ENCODE results near the gene MYO15B.

MYO15B gene

DNA sequence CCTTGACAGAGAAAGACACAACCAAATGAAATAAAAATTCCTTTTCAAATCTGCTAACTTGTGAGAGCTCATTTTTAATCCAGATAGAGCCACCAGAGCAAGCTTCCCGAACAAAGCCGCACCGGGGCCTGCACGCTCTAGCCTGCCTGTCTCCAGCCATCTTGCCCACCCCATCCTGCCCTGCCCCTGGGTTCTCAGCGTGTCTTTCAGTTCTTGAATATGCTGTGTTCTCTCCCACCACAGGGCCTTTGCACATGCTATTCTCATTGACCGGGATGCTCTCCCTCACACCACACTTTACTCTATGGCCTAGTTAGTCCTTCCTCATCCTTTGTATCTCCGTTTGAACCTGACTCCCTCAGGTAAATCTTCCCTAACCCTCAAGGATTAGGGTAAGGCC, 60.3 kb downstream of the MYO15B start:
- H3K36me3 ChIP-seq (ENCODE audit: insufficient read depth, low read length): peaks cover 4% of the 10 kb centered on the region; the same call in 1 of the 2 replicates
- TF ChIP-seq EZH2phosphoT487 (IDR thresholded peaks at IDR 0.05; ENCODE audit: borderline replicate concordance): no peak
- TF ChIP-seq, protein P1, sequence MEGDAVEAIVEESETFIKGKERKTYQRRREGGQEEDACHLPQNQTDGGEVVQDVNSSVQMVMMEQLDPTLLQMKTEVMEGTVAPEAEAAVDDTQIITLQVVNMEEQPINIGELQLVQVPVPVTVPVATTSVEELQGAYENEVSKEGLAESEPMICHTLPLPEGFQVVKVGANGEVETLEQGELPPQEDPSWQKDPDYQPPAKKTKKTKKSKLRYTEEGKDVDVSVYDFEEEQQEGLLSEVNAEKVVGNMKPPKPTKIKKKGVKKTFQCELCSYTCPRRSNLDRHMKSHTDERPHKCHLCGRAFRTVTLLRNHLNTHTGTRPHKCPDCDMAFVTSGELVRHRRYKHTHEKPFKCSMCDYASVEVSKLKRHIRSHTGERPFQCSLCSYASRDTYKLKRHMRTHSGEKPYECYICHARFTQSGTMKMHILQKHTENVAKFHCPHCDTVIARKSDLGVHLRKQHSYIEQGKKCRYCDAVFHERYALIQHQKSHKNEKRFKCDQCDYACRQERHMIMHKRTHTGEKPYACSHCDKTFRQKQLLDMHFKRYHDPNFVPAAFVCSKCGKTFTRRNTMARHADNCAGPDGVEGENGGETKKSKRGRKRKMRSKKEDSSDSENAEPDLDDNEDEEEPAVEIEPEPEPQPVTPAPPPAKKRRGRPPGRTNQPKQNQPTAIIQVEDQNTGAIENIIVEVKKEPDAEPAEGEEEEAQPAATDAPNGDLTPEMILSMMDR (conservative IDR thresholded peaks at IDR 0.05; ENCODE audit: low read length): no peak
- H3K79me2 ChIP-seq (ENCODE audit: insufficient read depth, low read length): no peaks in the 10 kb centered on the region

DNA sequence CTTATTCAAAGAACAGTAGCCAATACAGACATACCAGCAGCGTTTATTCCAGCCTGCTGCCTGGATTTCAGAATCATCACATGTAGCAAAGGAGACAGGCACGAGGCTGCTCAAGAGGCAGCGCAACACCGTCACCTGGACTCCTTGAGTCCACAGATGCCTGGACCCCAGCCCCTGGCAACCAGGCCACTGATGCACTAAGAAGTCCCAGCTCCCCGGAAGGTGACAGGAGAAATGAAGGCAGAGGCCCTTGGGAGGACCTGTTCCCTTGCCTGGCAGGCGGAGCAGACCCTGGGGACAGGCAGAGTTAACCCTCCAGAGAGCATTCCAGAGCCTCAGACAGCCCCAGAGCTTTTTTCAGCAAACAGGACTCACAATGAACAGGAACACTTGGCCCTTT, 62.1 kb downstream of the MYO15B start:
- no peak for TF ChIP-seq EZH2phosphoT487 (IDR thresholded peaks at IDR 0.05; ENCODE audit: borderline replicate concordance)
- TF ChIP-seq, protein P1 (conservative IDR thresholded peaks at IDR 0.05; ENCODE audit: low read length): no peak

More for the DNA sequence above, 60.3 kb downstream of the MYO15B start:
- Histone ChIP-seq H3F3A (ENCODE audit: low read depth) (no peaks in the 10 kb centered on the region), H3K9ac (ENCODE audit: low read depth, low read length, poor library complexity, severe bottlenecking) (no peak overlapping the region), H2AFZ (ENCODE audit: low read length) (no peak overlapping the region), H3K9me2 (replicated peaks; ENCODE audit: low read depth, low read length) (no peaks in the 10 kb centered on the region), H3K9me3 (ENCODE audit: insufficient read depth, low read depth, low read length) (no peaks in the 10 kb centered on the region), H3K4me3 (ENCODE audit: low read length, poor library complexity, severe bottlenecking) (no peak overlapping the region), H4K20me1 (ENCODE audit: insufficient read depth, low read length, poor library complexity, severe bottlenecking) (no peaks in the 10 kb centered on the region), H3K27me3 (ENCODE audit: insufficient read depth, low read length, poor library complexity, severe bottlenecking) (no peaks in the 10 kb centered on the region), H3K4me1 (ENCODE audit: insufficient read depth, low read length, poor library complexity, severe bottlenecking) (peaks cover 19% of the 10 kb centered on the region), H3K4me2 (ENCODE audit: low read depth, low read length, poor library complexity, severe bottlenecking) (no peak overlapping the region)

GRCh38 chr17:75650874-75651273, 63.3 kb downstream of the MYO15B start:
- TF ChIP-seq, protein P1 (conservative IDR thresholded peaks at IDR 0.05; ENCODE audit: low read length): no peak
- Histone ChIP-seq H3K9me2 (replicated peaks; ENCODE audit: low read depth, low read length) (no peaks in the 10 kb centered on the region), H3K4me2 (ENCODE audit: low read depth, low read length, poor library complexity, severe bottlenecking) (no peak overlapping the region), H3K9ac (ENCODE audit: low read depth, low read length, poor library complexity, severe bottlenecking) (no peak overlapping the region), H2AFZ (ENCODE audit: low read length) (no peak overlapping the region), H3K9me3 (ENCODE audit: insufficient read depth, low read depth, low read length) (no peaks in the 10 kb centered on the region), H3K4me3 (ENCODE audit: low read length, poor library complexity, severe bottlenecking) (no peak overlapping the region), H3K27me3 (ENCODE audit: insufficient read depth, low read length, poor library complexity, severe bottlenecking) (no peaks in the 10 kb centered on the region), H3K79me2 (ENCODE audit: insufficient read depth, low read length) (no peaks in the 10 kb centered on the region), H3K4me1 (ENCODE audit: insufficient read depth, low read length, poor library complexity, severe bottlenecking) (peaks cover 17% of the 10 kb centered on the region), H3K36me3 (ENCODE audit: insufficient read depth, low read length) (peaks cover 4% of the 10 kb centered on the region; the same call in 1 of the 2 replicates), H3F3A (ENCODE audit: low read depth) (no peaks in the 10 kb centered on the region), H4K20me1 (ENCODE audit: insufficient read depth, low read length, poor library complexity, severe bottlenecking) (no peaks in the 10 kb centered on the region)

More for the DNA sequence above, 62.1 kb downstream of the MYO15B start:
- Histone ChIP-seq H3F3A (ENCODE audit: low read depth) (no peaks in the 10 kb centered on the region), H3K4me1 (ENCODE audit: insufficient read depth, low read length, poor library complexity, severe bottlenecking) (peaks cover 25% of the 10 kb centered on the region), H2AFZ (ENCODE audit: low read length) (no peak overlapping the region), H3K9ac (ENCODE audit: low read depth, low read length, poor library complexity, severe bottlenecking) (no peak overlapping the region), H3K9me2 (replicated peaks; ENCODE audit: low read depth, low read length) (no peaks in the 10 kb centered on the region), H3K4me3 (ENCODE audit: low read length, poor library complexity, severe bottlenecking) (no peak overlapping the region), H4K20me1 (ENCODE audit: insufficient read depth, low read length, poor library complexity, severe bottlenecking) (no peaks in the 10 kb centered on the region), H3K79me2 (ENCODE audit: insufficient read depth, low read length) (no peaks in the 10 kb centered on the region), H3K4me2 (ENCODE audit: low read depth, low read length, poor library complexity, severe bottlenecking) (no peak overlapping the region), H3K9me3 (ENCODE audit: insufficient read depth, low read depth, low read length) (no peaks in the 10 kb centered on the region), H3K36me3 (ENCODE audit: insufficient read depth, low read length) (peaks cover 4% of the 10 kb centered on the region; the same call in 1 of the 2 replicates), H3K27me3 (ENCODE audit: insufficient read depth, low read length, poor library complexity, severe bottlenecking) (no peaks in the 10 kb centered on the region)
